Smooth muscle cell (in vitro differentiated cells): ENCODE results near the gene SCN7A. TPM values are rescaled to one million over a fixed set of nuclear protein-coding genes. Genes with fewer than 3 reads are reported as not detected.

Source experiments
- DNase-seq: peaks from one replicate; lab custom pipeline; 2025; ENCODE audit not compliant: unreplicated experiment; lab: John Stamatoyannopoulos, UW
- H2AFZ ChIP-seq: fragments of 200-600 bp; sonication (generic); 2 replicates; pipeline ENCODE4 v1.6.0; 2016; ENCODE audit warnings: antibody characterized with exemption, low read depth, mild to moderate bottlenecking
- H3F3A ChIP-seq: fragments of 200-600 bp; sonication (generic); 2 replicates; pipeline ENCODE4 v1.6.0; 2017; ENCODE audit warnings: antibody characterized with exemption, low read depth
- H3K27ac ChIP-seq: fragments of 200-600 bp; sonication (generic); 2 replicates; pipeline ENCODE4 v1.5.1; 2016; ENCODE audit warnings: low read depth, mild to moderate bottlenecking
- H3K27me3 ChIP-seq: fragments of 200-600 bp; sonication (generic); 2 replicates; pipeline ENCODE4 v1.6.1; 2016; ENCODE audit warnings: low read depth, mild to moderate bottlenecking
- H3K36me3 ChIP-seq: fragments of 200-600 bp; sonication (generic); 2 replicates; pipeline ENCODE4 v1.5.1; 2016; ENCODE audit warnings: low read depth
- H3K4me1 ChIP-seq: fragments of 200-600 bp; sonication (generic); 2 replicates; pipeline ENCODE4 v1.5.1; 2016; ENCODE audit warnings: low read depth
- H3K4me2 ChIP-seq: fragments of 200-600 bp; sonication (generic); 2 replicates; pipeline ENCODE4 v1.6.0; 2016; ENCODE audit warnings: mild to moderate bottlenecking
- H3K4me3 ChIP-seq: fragments of 200-600 bp; sonication (generic); 2 replicates; pipeline ENCODE4 v1.5.1; 2016; ENCODE audit warnings: mild to moderate bottlenecking
- H3K79me2 ChIP-seq: fragments of 200-600 bp; sonication (generic); 2 replicates; pipeline ENCODE4 v1.6.0; 2016; ENCODE audit warnings: low read depth, mild to moderate bottlenecking
- H3K9ac ChIP-seq: fragments of 200-600 bp; sonication (generic); 2 replicates; pipeline ENCODE4 v1.6.0; 2016; ENCODE audit warnings: low read depth
- H3K9me3 ChIP-seq: fragments of 200-600 bp; sonication (generic); replicated peaks from 2 replicates; pipeline ENCODE4 v1.5.1; 2016; ENCODE audit warnings: low read depth
- H4K20me1 ChIP-seq: fragments of 200-600 bp; sonication (generic); 2 replicates; pipeline ENCODE4 v1.6.0; 2016; ENCODE audit warnings: low read depth
- WGBS: methylation state at CpG from one replicate; pipeline ENCODE4 v1.1.7; 2016; ENCODE audit warnings: low lambda C conversion rate; 5-methylcytosine and 5-hydroxymethylcytosine counted together
- polyA plus RNA-seq: library from polyadenylated mRNA; unstranded; fragments of >200 nt; fragmentation: Nextera tagmentation; extraction: Ambion mirVana; gene quantifications from 2 replicates; pipeline ENCODE4 v1.2.1, GENCODE V29; 2016
- total RNA-seq: library from RNA; depleted of rRNA; stranded (reverse); fragments of >200 nt; gene quantifications from 2 replicates; pipeline ENCODE4 v1.2.3, GENCODE V29; 2014
- TF ChIP-seq, protein P1 (sequence below): fragments of 200-600 bp; sonication (generic); IDR thresholded peaks from 2 replicates; pipeline ENCODE4 v1.5.1; 2017; ENCODE audit warnings: borderline replicate concordance, mild to moderate bottlenecking, antibody characterized with exemption; ENCODE audit not compliant: insufficient read depth, poor library complexity, severe bottlenecking

The SCN7A gene
- total and polyA plus RNA-seq, 2 experiments from 2014 or later, result not detected

DNA sequence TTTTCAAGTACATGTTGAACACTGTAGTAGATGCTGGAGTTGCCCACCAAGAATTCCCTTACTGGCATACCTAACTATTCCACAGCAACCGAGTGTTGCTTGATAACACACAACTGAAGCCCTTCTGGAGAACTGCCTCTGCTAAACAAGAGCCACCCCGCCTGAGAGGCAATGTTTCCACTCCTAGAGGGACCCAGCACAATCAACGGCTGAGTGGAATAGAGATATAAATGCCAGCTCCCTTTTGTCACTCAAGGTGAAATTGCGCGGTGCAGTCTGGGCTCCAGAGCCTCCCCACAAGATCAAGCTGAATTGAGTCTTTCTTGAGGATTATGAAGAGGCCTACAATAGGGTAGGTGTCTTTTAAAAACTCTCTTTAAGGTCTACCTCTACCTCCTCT is 69.2 kb downstream of the SCN7A start:
- Histone ChIP-seq H3K27ac (no peak overlapping the region), H3K4me2 (no peak overlapping the region), H3K9me3 (no peaks in the 10 kb centered on the region), H3F3A (no peaks in the 10 kb centered on the region), H3K9ac (no peak overlapping the region), H3K36me3 (no peaks in the 10 kb centered on the region), H3K4me1 (no peaks in the 10 kb centered on the region), H4K20me1 (no peaks in the 10 kb centered on the region), H3K27me3 (no peaks in the 10 kb centered on the region), H3K79me2 (no peaks in the 10 kb centered on the region), H3K4me3 (no peak overlapping the region), H2AFZ (no peak overlapping the region)
- WGBS, result 91% methylated on average over 5 of the region's 5 CpGs
- no peak for DNase-seq
- TF ChIP-seq, protein P1, sequence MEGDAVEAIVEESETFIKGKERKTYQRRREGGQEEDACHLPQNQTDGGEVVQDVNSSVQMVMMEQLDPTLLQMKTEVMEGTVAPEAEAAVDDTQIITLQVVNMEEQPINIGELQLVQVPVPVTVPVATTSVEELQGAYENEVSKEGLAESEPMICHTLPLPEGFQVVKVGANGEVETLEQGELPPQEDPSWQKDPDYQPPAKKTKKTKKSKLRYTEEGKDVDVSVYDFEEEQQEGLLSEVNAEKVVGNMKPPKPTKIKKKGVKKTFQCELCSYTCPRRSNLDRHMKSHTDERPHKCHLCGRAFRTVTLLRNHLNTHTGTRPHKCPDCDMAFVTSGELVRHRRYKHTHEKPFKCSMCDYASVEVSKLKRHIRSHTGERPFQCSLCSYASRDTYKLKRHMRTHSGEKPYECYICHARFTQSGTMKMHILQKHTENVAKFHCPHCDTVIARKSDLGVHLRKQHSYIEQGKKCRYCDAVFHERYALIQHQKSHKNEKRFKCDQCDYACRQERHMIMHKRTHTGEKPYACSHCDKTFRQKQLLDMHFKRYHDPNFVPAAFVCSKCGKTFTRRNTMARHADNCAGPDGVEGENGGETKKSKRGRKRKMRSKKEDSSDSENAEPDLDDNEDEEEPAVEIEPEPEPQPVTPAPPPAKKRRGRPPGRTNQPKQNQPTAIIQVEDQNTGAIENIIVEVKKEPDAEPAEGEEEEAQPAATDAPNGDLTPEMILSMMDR, result no peak

DNA sequence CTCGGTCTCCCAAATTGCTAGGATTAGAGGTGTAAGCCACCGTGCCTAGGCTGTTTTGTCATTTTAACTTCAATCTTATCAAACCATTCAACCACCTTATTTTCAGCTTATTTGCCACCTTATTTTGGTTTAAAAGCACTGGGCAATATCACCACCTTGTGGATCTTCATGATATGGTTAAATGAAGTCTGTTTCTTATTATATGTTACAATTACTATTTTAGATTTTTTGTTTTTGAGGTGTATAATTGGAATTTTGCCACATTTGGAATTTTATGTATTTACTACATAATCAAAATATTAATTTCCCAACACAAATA is 74.5 kb downstream of the SCN7A start:
- H4K20me1 ChIP-seq, result no peaks in the 10 kb centered on the region
- no peaks in the 10 kb centered on the region for H3K27me3 ChIP-seq
- H3K36me3 ChIP-seq, result no peaks in the 10 kb centered on the region
- no peak overlapping the region for H3K9ac ChIP-seq
- no peak overlapping the region for H3K4me3 ChIP-seq
- no peak overlapping the region for H2AFZ ChIP-seq
- H3K4me2 ChIP-seq, result no peak overlapping the region
- H3K79me2 ChIP-seq, result no peaks in the 10 kb centered on the region
- no peaks in the 10 kb centered on the region for H3K9me3 ChIP-seq
- no peak overlapping the region for H3K27ac ChIP-seq
- H3K4me1 ChIP-seq, result no peaks in the 10 kb centered on the region
- no peak for DNase-seq
- no peaks in the 10 kb centered on the region for H3F3A ChIP-seq
- 48% methylated on average over 2 of the region's 2 CpGs for WGBS
- TF ChIP-seq, protein P1, result peak; percentile 51

DNA sequence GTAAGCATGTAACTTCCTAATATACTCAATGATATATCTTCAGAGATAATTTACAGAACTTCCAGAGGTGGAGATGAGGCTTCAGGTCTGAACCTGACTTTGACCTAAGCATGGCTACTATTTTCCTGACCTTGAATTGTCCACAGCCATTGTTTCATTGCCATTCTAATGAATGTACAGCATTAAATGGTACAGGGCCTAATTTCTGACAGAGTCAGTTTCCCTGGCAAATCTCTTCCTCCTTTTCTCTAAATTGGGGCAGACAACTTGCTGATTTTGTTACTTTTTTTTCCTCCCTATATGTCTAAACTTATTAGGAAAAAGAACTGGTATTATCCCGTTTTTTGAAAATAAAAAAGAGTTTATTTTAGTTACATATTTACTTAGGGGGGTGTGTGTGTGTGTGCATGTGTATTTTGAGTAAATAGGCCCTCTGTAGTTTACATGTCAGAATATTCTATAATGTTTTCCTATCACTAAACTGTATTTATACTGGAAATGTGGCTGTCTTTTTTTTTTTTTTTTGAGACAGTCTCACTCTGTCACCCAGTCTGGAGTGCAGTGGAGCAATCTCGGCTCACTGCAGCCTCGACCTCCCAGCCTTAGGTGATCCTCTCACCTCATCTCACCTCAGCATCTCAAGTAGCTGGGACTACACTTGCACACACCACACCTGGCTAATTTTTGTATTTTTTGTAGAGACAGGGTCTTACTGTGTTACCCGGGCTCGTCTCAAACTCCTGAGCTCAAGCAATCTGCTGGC is 75.0 kb downstream of the SCN7A start:
- TF ChIP-seq, protein P1, result no peak
- WGBS, result 72% methylated on average over 5 of the region's 5 CpGs
- Histone ChIP-seq H3F3A (no peaks in the 10 kb centered on the region), H3K4me2 (no peak overlapping the region), H3K27me3 (no peaks in the 10 kb centered on the region), H3K27ac (no peak overlapping the region), H3K4me1 (no peaks in the 10 kb centered on the region), H3K79me2 (no peaks in the 10 kb centered on the region), H2AFZ (no peak overlapping the region), H3K9me3 (no peaks in the 10 kb centered on the region), H4K20me1 (no peaks in the 10 kb centered on the region), H3K36me3 (no peaks in the 10 kb centered on the region), H3K9ac (no peak overlapping the region), H3K4me3 (no peak overlapping the region)
- no peak for DNase-seq

DNA sequence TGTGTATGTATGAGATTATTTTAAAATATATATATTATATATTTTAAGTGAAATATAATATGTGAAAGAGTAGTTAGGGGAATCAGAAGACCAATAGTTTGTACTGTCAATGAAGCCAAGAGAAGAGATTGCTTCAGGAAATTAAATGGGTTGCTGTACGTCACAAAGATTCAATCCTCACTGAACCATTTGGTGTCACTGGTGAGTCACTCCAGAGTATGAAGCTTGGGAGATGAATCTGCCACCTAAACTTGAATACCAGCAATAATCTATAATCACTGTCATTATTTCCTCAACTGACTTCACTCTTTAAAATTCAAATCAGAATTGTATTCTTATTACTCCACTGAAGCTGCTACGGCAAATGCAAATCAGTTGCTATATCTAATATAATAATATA is 76.4 kb downstream of the SCN7A start:
- Histone ChIP-seq H3K4me3 (no peak overlapping the region), H3K79me2 (no peaks in the 10 kb centered on the region), H3K9ac (no peak overlapping the region), H2AFZ (no peak overlapping the region), H3K36me3 (no peaks in the 10 kb centered on the region), H3K9me3 (no peaks in the 10 kb centered on the region), H3F3A (no peaks in the 10 kb centered on the region), H4K20me1 (no peaks in the 10 kb centered on the region), H3K4me2 (no peak overlapping the region), H3K27ac (no peak overlapping the region), H3K27me3 (no peaks in the 10 kb centered on the region), H3K4me1 (no peaks in the 10 kb centered on the region)
- DNase-seq, result no peak
- WGBS, result 55% methylated on average over 2 of the region's 2 CpGs
- TF ChIP-seq, protein P1, result no peak
